PC-3 (cell line): Measurements from ENCODE around the gene GPR107.

ENCODE experiments used
- CTCF ChIP-seq: fragments of 300-600 bp; sonication (generic); conservative IDR thresholded peaks from 2 replicates; pipeline ENCODE4 v1.5.1; 2017; ENCODE audit warnings: antibody characterized with exemption, low read depth, mild to moderate bottlenecking, low read length
- EZH2 ChIP-seq: fragments of 300-600 bp; sonication (generic); IDR thresholded peaks from one replicate; pipeline ENCODE4 v1.6.1; 2017; ENCODE audit warnings: antibody characterized with exemption, mild to moderate bottlenecking, low read length; ENCODE audit not compliant: unreplicated experiment
- EZH2phosphoT487 ChIP-seq: fragments of 300-600 bp; sonication (generic); IDR thresholded peaks from 2 replicates; pipeline ENCODE4 v1.6.1; 2018; ENCODE audit warnings: mild to moderate bottlenecking, antibody characterized with exemption, low read length, borderline replicate concordance

GRCh38 chr9:130129432-130130061, 75.8 kb downstream of the GPR107 start:
- no peak for TF ChIP-seq CTCF
- no peak for TF ChIP-seq EZH2phosphoT487
- no peak for TF ChIP-seq EZH2
